ENCODE data around the gene PRR36.

Gene PRR36

DNA sequence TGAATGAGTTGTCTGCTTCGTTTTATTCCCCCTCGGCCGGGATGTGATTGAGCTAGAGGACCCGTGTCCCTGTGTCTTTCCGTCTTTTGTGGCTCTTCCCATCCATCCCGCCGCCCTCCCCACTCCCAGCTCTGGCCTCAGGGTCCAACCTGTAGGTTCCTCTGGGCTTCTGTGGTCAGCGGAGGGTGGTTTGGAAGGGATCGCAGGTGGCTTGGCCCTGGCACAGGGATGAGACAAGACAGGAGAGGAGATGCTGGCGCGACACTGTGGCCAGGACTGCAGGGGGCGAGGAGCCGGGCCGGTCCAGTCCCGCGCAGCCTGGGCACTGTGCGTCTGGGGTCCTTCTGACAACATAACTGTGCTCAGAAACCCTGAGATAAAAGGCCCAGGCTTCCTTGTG is 42.2 kb downstream of the PRR36 start:
- H3K9ac ChIP-seq (ENCODE audit: low read length in 2 of 2): no peak overlapping the region
- H3K9me3 ChIP-seq (ENCODE audit: control insufficient read depth in 2 of 2, low read length in 2 of 2): no peaks in the 10 kb centered on the region
- H3K4me1 ChIP-seq (ENCODE audit: control insufficient read depth, insufficient read depth, low read length): peaks cover 22% of the 10 kb centered on the region
- H3K4me3 ChIP-seq (ENCODE audit: low read length in 2 of 2): no peak overlapping the region
- H3K27me3 ChIP-seq (ENCODE audit: control insufficient read depth in 1 of 2, insufficient read depth in 2 of 2, low read length in 2 of 2): no peaks in the 10 kb centered on the region
- no peaks in the 10 kb centered on the region for H3K36me3 ChIP-seq (ENCODE audit: control insufficient read depth in 2 of 2, insufficient read depth in 2 of 2, low read length in 2 of 2)
- no peak overlapping the region for H3K27ac ChIP-seq (ENCODE audit: low read length)

DNA sequence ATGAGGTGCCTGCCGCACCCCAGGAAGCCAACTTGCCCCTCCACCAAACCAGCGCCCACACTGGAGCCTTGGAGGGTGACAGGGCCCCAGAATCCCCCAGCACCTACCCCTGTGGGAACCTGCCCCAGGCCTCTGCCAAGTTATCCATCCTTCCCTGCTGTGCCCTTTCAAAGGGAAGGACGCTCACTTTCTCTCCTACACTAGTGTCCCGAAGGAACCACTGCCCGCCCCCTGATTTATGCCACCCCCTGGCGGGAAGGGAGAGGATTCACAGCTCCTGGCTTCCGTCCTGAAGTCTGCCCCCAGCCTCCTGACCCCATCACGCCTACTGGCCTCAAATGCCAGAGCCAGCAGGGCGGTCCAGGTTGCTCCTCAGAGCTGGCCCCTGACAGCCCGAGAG is 42.7 kb downstream of the PRR36 start:
- Histone ChIP-seq H3K4me3 (ENCODE audit: low read length in 2 of 2) (peak overlapping the region in 1 of 2 donors; percentile 22), H3K9ac (ENCODE audit: low read length in 2 of 2) (no peak overlapping the region), H3K27ac (ENCODE audit: low read length) (no peak overlapping the region)

DNA sequence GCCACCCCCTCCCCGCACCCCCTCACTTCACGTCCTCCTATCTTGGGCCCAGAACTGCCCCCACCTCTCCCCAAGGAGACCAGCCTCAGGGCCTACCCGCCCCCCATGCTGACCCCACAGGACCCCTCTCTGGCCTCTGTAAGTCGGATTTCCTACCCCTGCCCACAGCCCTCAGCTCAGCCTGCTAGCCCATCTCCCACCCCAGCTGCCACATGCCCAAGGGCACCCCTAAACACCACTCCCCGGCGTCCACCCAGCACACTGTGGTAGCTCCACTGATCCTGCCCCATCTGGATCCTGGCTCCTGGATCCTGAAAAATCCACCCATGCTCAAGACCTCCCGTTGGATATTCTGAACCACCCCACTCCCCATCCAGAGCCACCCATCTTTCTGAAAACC is 43.4 kb downstream of the PRR36 start:
- H3K4me3 ChIP-seq (ENCODE audit: low read length in 2 of 2): peak overlapping the region; percentile 55 to 69
- H3K4me1 ChIP-seq (ENCODE audit: control insufficient read depth, insufficient read depth, low read length): peaks cover 22% of the 10 kb centered on the region
- no peaks in the 10 kb centered on the region for H3K36me3 ChIP-seq (ENCODE audit: control insufficient read depth in 2 of 2, insufficient read depth in 2 of 2, low read length in 2 of 2)
- H3K27me3 ChIP-seq (ENCODE audit: control insufficient read depth in 1 of 2, insufficient read depth in 2 of 2, low read length in 2 of 2): no peaks in the 10 kb centered on the region
- no peak overlapping the region for H3K27ac ChIP-seq (ENCODE audit: low read length)
- peak overlapping the region in 1 of 2 donors; percentile 59 for H3K9ac ChIP-seq (ENCODE audit: low read length in 2 of 2)
- H3K9me3 ChIP-seq (ENCODE audit: control insufficient read depth in 2 of 2, low read length in 2 of 2): no peaks in the 10 kb centered on the region

More for the DNA sequence above, 42.7 kb downstream of the PRR36 start:
- Histone ChIP-seq H3K36me3 (ENCODE audit: control insufficient read depth in 2 of 2, insufficient read depth in 2 of 2, low read length in 2 of 2) (no peaks in the 10 kb centered on the region), H3K9me3 (ENCODE audit: control insufficient read depth in 2 of 2, low read length in 2 of 2) (no peaks in the 10 kb centered on the region), H3K4me1 (ENCODE audit: control insufficient read depth, insufficient read depth, low read length) (peaks cover 22% of the 10 kb centered on the region), H3K27me3 (ENCODE audit: control insufficient read depth in 1 of 2, insufficient read depth in 2 of 2, low read length in 2 of 2) (no peaks in the 10 kb centered on the region)

DNA sequence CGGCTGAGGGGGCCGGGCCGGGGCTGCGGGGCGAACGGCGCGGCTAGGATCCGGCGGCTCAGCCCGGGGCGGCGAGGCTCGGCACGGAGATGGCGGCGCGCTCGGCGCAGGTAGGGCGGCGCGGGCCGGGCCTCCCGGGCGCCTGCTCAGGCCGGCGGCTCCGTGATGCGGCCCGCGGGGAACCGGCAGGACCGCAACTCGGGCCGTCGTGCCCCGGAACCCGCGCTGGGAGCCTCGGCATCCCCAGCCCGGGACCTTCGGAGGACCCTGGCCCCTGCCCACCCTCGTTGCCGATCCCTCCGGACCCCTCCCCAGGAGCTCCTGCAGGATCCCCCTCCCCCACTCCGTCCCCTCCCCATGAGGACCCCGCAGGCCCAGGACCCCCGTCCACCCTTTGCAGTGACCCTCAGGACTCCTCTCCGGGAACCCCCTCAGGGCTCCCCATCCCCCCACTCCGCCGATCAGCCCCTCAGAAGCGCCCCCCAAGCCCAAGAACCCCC is 43.9 kb downstream of the PRR36 start:
- Histone ChIP-seq H3K27ac (ENCODE audit: low read length) (no peak overlapping the region), H3K9me3 (ENCODE audit: control insufficient read depth in 2 of 2, low read length in 2 of 2) (no peaks in the 10 kb centered on the region), H3K27me3 (ENCODE audit: control insufficient read depth in 1 of 2, insufficient read depth in 2 of 2, low read length in 2 of 2) (no peaks in the 10 kb centered on the region), H3K4me3 (ENCODE audit: low read length in 2 of 2) (peak overlapping the region; percentile 55 to 69), H3K36me3 (ENCODE audit: control insufficient read depth in 2 of 2, insufficient read depth in 2 of 2, low read length in 2 of 2) (no peaks in the 10 kb centered on the region), H3K9ac (ENCODE audit: low read length in 2 of 2) (peak overlapping the region; percentile 58 to 59), H3K4me1 (ENCODE audit: control insufficient read depth, insufficient read depth, low read length) (peaks cover 22% of the 10 kb centered on the region)

DNA sequence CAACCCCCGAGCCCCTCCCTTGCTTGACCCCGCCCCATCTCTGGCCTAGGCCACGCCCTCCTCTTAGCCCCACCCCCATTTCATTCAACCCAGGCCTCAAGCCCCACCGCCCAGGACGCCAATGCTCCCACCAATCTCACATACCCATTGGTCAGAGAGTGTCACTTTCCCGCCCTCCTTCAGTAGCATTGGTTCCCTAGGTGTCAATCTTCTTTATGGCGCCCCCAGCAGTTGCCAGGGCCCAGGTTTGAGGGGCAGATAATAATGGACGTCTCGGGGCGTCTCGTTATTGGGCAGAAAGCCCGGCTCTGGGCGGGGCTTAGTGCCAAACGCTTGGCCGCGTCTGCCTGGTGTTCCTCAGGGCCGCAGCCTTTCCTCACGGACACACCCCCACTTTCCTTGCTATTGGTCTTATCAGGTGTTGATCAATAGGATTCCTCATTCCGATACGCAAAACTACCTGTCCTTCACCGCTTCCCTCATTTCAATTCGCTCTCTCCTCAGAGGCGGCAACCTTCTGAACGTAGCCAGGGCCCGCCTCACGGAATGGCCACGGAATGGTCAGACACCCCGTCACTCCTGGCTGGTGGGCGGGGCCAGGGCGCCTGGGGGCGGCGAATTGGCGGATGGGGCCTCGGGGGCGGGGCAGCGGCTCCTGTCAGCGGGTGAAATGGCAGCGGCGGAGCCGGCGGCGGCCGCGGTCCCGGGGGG is 44.5 kb downstream of the PRR36 start, which contains the start of gene EVI5L:
Gene EVI5L (plus strand): TSS at position 658 of the 711 bp plus-strand sequence. CDS start 16,325 bp downstream, outside the sequence.
- Histone ChIP-seq H3K4me3 (ENCODE audit: low read length in 2 of 2) (peak within 1 kb of the TSS; percentile 59 to 69), H3K9me3 (ENCODE audit: control insufficient read depth in 2 of 2, low read length in 2 of 2) (no peaks in the 10 kb centered on the region), H3K27ac (ENCODE audit: low read length) (no peak within 1 kb of the TSS), H3K27me3 (ENCODE audit: control insufficient read depth in 1 of 2, insufficient read depth in 2 of 2, low read length in 2 of 2) (no peaks in the 10 kb centered on the region), H3K4me1 (ENCODE audit: control insufficient read depth, insufficient read depth, low read length) (peaks cover 22% of the 10 kb centered on the region), H3K9ac (ENCODE audit: low read length in 2 of 2) (peak within 1 kb of the TSS; percentile 58 to 59), H3K36me3 (ENCODE audit: control insufficient read depth in 2 of 2, insufficient read depth in 2 of 2, low read length in 2 of 2) (no peaks in the 10 kb centered on the region)

DNA sequence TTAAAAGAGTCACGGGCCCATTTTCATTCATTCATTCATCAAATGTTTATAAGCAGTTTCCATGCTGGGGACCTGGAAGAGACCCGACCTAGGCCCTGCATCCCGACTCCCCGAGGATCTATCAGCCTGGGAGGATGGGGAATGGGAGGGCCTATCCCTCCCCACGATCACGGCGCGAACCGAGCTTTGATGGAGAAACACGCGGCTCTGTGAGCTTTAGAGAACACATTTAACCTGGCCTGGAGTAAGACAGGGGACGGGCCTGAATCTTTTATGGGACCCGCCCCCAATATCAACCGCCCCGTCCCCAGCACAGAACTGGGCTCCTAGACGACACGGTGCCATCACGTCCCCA is 45.0 kb downstream of the PRR36 start:
- Histone ChIP-seq H3K9ac (ENCODE audit: low read length in 2 of 2) (peak overlapping the region in 1 of 2 donors; percentile 28), H3K4me3 (ENCODE audit: low read length in 2 of 2) (peak overlapping the region; percentile 59 to 68), H3K36me3 (ENCODE audit: control insufficient read depth in 2 of 2, insufficient read depth in 2 of 2, low read length in 2 of 2) (no peaks in the 10 kb centered on the region), H3K27ac (ENCODE audit: low read length) (no peak overlapping the region), H3K4me1 (ENCODE audit: control insufficient read depth, insufficient read depth, low read length) (peaks cover 22% of the 10 kb centered on the region), H3K9me3 (ENCODE audit: control insufficient read depth in 2 of 2, low read length in 2 of 2) (no peaks in the 10 kb centered on the region), H3K27me3 (ENCODE audit: control insufficient read depth in 1 of 2, insufficient read depth in 2 of 2, low read length in 2 of 2) (no peaks in the 10 kb centered on the region)

DNA sequence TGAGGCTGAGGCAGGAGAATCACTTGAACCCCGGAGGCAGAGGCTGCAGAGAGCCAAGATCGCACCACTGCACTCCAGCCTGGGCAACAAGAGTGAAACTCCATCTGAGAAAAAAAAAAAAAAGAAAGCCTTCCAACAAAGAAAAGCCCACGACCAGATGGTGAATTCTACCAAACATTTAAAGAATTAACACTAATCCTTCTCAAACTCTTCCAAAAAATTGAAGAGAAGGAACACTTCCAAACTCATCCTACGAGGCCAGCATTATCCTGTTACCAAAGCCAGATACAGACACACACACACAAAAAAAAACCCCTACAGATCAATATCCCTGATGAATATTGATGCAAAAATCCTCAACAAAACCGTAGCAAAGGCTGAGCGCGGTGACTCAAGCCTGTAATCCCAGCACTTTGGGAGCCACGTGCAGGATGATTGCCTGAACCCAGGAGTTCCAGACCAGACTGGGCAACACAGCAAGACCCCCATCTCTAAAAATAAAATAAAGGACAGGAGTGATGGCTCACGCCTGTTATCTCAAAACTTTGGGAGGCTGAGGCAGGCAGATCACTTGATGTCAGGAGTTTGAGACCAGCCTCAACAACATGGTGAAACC is 50.4 kb downstream of the PRR36 start:
- Histone ChIP-seq H3K27ac (ENCODE audit: low read length) (no peak overlapping the region), H3K9ac (ENCODE audit: low read length in 2 of 2) (no peak overlapping the region), H3K4me3 (ENCODE audit: low read length in 2 of 2) (no peak overlapping the region), H3K9me3 (ENCODE audit: control insufficient read depth in 2 of 2, low read length in 2 of 2) (peaks cover 0 to 3% of the 10 kb centered on the region in 2 donors), H3K36me3 (ENCODE audit: control insufficient read depth in 2 of 2, insufficient read depth in 2 of 2, low read length in 2 of 2) (no peaks in the 10 kb centered on the region), H3K4me1 (ENCODE audit: control insufficient read depth, insufficient read depth, low read length) (peaks cover 1% of the 10 kb centered on the region), H3K27me3 (ENCODE audit: control insufficient read depth in 1 of 2, insufficient read depth in 2 of 2, low read length in 2 of 2) (peaks cover 6 to 7% of the 10 kb centered on the region in 2 donors)

DNA sequence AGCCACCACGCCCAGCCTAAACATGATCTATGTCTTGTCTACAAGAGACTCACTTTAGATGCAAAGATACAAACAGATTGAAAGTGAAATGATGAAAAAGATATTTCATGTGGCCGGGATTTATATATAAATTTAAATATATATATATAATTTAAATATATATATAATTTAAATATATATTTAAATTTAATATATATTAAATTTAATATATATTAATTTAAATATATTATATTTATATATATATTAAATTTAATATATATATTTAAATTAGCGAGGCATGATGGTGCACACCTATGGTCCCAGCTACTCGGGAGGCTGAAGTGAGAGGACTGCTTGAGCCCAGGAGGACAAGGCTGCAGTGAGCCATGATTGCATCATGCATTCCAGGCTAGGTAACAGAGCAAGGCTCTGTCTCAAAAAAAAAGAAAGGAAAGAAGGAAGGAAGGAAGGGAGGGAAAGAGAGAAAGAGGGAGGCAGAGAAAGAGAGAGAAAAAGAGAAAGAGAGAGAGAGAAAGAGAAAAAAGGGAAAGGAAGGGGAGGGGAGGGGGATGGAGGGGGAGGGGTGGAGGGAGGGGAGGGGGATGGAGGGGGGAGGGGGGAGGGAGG is 51.2 kb downstream of the PRR36 start:
- Histone ChIP-seq H3K4me3 (ENCODE audit: low read length in 2 of 2) (no peak overlapping the region), H3K9ac (ENCODE audit: low read length in 2 of 2) (no peak overlapping the region), H3K4me1 (ENCODE audit: control insufficient read depth, insufficient read depth, low read length) (no peaks in the 10 kb centered on the region), H3K9me3 (ENCODE audit: control insufficient read depth in 2 of 2, low read length in 2 of 2) (peaks cover 0 to 5% of the 10 kb centered on the region in 2 donors), H3K27me3 (ENCODE audit: control insufficient read depth in 1 of 2, insufficient read depth in 2 of 2, low read length in 2 of 2) (peaks cover 6 to 7% of the 10 kb centered on the region in 2 donors), H3K27ac (ENCODE audit: low read length) (no peak overlapping the region), H3K36me3 (ENCODE audit: control insufficient read depth in 2 of 2, insufficient read depth in 2 of 2, low read length in 2 of 2) (no peaks in the 10 kb centered on the region)

DNA sequence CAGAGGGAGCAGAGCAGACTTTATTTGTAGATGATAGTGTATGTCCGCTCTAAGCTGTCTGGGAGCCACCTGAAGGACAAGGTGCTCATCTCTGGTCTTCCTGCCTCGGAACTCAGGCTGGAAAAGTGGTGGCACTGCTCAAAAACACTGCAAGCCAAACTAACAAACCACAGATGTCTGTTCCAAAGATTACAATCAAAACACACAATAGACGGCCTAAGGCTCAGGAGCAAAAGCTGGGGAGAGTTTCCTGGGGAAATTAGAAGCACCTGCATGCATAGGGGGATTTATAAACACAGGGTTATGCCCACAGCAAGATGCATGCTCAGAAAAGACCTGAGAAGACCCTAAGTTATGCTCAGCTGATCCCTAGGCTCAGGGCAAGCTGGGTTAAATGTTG is 53.6 kb downstream of the PRR36 start:
- Histone ChIP-seq H3K4me3 (ENCODE audit: low read length in 2 of 2) (no peak overlapping the region), H3K36me3 (ENCODE audit: control insufficient read depth in 2 of 2, insufficient read depth in 2 of 2, low read length in 2 of 2) (no peaks in the 10 kb centered on the region), H3K27me3 (ENCODE audit: control insufficient read depth in 1 of 2, insufficient read depth in 2 of 2, low read length in 2 of 2) (peaks cover 6 to 9% of the 10 kb centered on the region in 2 donors), H3K27ac (ENCODE audit: low read length) (no peak overlapping the region), H3K9ac (ENCODE audit: low read length in 2 of 2) (no peak overlapping the region), H3K9me3 (ENCODE audit: control insufficient read depth in 2 of 2, low read length in 2 of 2) (peaks cover 11 to 14% of the 10 kb centered on the region in 2 donors), H3K4me1 (ENCODE audit: control insufficient read depth, insufficient read depth, low read length) (no peaks in the 10 kb centered on the region)

DNA sequence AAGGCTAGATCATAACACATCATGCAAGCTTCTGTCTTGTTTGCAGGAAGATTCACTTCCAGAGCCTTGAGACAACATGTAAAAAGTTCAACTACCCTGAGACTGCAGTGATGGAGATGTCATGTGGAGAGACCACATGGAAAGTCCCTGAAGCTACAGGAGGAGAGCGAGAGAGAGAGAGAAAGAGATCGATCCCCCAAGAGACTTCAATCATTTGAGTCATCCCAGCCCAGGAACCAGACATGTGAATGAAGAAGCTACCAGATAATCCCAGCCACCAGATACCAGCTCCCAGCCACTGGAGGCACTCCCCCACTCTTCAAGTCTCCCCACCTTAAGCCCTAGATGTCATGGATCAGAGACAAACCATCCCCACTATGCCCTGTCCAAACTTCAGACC is 54.9 kb downstream of the PRR36 start:
- Histone ChIP-seq H3K9ac (ENCODE audit: low read length in 2 of 2) (no peak overlapping the region), H3K4me1 (ENCODE audit: control insufficient read depth, insufficient read depth, low read length) (no peaks in the 10 kb centered on the region), H3K4me3 (ENCODE audit: low read length in 2 of 2) (no peak overlapping the region), H3K27ac (ENCODE audit: low read length) (no peak overlapping the region), H3K36me3 (ENCODE audit: control insufficient read depth in 2 of 2, insufficient read depth in 2 of 2, low read length in 2 of 2) (no peaks in the 10 kb centered on the region), H3K27me3 (ENCODE audit: control insufficient read depth in 1 of 2, insufficient read depth in 2 of 2, low read length in 2 of 2) (peaks cover 6 to 12% of the 10 kb centered on the region in 2 donors), H3K9me3 (ENCODE audit: control insufficient read depth in 2 of 2, low read length in 2 of 2) (peaks cover 11 to 14% of the 10 kb centered on the region in 2 donors)
